HG02943 (cell line): ENCODE data around the gene POLR3GL.

Experiments
- ATAC-seq: cut with Tn5 transposase; IDR thresholded peaks from one replicate; pipeline ENCODE4 v1.9.1; 2021; ENCODE audit warnings: mild to moderate bottlenecking, low read depth, moderate library complexity; ENCODE audit not compliant: unreplicated experiment

POLR3GL gene

DNA sequence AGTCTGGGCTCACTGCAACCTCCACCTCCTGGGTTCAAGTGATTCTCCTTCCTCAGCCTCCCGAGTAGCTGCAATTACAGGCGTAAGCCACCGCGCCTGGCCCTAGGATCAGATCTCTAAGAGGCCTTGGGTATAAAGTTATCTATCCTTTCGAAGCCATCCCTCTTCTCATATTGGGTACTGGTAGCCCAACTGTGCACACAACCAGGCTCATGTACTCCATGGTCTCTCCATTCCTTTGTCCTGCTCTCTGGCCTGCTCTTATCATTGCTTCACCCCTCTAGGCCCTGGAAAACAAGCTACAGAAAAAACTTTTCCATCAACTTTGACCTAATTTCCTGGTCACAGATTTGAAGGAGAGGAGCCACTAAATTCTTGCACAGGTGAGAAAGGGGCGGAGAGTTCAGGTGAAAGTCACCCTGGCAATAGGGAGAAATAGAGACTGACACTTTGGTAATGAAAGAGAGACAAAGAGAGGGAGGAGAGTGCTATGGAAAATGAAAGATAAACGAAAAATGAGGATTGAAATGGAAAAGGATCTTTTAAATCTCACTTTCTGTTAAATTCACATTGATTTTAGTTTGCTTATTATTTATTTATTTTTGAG lies 25.9 kb downstream of the POLR3GL start:
- ATAC-seq: no peak

DNA sequence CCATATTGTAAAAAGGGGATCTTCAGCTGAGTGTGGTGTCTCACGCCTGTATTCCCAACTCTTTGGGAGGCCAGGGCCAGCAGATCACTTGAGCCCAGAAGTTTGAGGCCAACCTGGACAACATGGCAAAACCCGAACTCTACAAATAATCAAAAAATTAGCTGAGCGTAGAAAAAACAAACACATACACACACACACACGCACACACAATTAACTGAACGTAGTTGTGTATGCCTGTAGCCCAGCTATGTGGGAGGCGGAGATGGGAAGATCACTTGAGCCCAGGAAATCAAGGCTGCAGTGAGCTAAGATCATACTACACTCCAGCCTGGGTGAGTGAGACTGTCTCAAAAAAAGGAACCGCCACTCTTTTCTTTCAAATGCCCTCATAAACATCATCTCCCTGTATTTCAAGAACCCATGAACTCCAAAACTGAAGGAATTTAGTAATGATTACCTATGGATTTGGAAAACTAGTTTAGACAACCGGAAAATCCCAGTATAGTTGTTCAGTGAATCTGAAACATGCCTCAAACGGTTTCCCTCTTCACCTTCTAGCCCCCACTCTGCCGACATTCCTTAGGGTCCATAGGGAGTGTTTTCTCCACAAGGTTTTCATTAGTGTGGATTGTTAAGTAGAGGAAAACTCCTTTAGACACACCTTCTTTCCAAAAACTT lies 27.4 kb downstream of the POLR3GL start:
- ATAC-seq: no peak

DNA sequence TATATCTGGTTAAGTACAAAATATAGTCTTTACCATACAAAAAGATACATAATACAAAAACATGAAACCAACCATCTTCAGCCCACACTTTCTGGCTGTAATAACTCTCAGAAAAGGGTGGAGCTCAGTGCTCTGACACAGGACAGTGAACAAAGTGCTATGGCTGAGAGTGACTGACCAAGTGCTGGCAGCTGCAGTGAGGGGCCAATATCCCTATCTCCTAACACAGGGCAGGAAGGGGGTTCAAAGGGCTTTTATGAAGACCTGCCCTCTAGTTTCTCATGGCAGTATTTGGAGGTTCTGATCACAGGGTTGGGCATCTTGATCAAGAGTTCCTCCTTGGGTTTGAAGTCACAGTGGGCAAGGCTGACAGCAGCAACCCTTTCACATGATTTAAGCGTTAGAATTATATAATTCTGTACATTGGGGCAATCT lies 28.0 kb downstream of the POLR3GL start:
- ATAC-seq: no peak

DNA sequence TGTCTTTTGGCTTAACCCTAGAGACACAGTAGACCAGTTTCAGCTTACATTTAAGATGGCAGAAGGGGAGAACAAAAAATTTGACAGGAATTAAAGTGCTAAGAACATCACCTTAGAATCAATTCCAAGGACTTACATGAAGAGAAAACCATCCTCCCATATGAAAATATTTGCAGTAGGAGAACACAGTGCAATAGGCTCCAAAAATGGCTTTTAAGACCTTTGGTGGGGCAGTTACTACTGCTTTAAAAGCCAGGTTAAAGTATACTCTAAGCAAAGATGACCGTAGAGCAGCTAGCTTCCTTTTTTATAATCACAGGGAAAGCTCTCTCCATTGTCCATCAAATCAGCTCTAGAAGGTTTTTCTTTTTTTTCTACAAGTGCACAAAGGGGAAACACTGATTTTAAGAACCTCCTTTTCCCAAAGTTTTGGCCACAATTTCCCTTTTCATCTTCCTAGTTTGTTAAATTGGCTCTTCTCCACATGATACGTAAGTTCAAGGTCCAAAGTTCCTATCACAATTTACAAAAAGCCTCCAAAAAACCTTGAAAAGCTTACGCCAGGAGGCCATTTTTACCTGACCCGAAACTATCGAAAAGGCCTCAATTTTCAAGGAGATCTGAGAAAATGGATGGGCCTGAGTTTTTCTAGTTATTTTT lies 28.6 kb downstream of the POLR3GL start:
- no peak for ATAC-seq

DNA sequence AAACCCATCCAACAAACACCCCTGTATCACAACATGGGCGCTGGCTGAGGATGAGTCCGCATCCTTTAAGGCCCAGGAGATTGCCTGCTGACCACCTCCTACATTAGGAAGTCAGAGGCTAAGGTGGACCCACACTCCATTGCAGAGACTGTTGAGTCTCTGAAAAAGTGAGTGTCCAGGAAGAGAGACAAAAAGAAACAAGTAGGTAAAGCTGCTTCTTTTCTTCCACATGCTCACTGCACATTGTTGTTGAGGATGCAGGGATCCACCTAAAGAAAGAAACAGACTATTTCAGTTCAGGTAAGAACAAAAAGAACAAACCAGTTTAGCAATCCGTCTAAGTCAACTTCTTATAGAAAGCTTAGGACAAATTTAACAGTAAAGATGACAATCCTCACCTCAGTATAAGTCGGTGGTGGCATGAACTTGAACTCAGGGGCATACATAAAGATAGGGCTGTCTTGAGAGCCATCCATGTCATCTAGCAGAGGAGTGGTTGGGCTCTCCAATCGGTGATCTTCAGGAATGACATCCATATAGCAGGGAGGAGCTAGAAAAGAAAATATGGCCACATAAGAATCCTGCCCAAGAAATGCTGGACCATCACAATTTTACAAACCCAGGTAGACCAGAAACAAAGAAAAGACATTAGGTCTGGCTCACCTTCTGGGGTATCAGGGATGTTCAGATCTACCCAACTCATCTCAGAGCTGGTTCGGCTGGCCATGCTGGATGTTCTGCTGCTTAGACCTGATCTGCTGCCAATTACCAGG lies 29.3 kb downstream of the POLR3GL start:
- no peak for ATAC-seq

DNA sequence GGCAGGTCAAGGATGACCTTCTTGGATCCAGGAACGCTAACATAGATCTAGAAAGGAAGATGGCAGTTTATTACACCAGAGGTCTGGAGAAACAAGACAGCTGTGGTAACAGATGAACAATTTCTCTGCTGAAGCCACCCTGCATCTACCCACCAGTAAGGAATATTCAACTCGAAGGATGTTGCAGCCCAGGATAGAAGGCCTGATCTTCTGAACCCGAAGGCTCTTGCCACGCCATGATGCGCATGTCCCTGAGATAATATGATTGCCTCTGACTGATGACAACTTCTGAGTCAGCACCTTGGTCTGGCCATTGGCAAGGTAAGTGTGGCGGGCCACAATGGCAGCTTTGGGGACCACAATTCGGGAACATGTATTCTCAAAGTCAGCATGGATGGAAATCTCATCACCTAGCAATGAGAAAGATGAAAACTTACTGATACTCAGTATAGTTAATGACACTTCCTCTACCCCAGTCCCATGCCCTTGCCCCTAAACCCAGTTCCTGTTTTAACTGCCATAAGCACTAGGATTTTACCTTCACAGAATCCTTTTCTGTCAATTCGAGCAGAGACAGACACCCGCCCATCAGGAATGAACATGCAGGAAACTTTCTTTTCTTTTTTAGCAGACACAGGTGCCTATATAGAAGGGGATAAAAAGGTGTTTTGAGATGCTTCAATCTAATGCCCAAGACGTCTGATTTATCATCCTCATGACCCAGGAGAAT lies 30.1 kb downstream of the POLR3GL start:
- ATAC-seq: no peak

DNA sequence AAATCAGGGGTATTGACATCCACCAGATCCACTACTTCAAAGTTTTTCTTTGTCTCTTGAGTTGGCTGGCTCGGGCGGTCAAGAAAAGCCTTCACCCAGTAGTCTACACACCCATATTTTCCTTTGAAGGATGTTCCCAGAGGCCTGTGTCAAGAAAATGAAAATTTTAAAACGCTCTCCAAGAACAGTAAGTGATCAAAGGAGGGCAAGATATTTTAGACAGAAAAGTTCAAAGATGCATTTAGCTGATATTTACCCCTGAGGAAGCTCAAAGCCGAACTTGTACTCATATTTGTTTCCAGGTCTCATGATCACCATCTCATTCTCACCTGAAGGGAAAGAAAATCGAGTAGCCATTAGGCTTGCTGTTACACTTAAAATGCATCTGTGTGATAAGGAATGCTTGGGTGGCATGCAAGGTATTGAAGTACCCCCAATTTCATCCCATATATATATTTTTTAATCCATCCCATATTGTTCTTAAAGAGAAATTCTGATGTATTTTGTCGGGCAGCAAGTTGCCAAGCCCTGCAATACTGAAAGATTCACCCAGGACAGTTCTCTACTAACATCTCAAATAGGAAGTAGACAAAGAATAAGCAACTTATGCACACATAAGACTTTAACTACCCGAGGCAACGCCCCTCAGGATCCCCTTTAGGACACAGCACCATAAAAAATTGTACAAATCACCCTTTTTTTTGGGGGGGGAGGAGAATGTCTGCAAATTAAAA lies 30.8 kb downstream of the POLR3GL start:
- no peak for ATAC-seq

DNA sequence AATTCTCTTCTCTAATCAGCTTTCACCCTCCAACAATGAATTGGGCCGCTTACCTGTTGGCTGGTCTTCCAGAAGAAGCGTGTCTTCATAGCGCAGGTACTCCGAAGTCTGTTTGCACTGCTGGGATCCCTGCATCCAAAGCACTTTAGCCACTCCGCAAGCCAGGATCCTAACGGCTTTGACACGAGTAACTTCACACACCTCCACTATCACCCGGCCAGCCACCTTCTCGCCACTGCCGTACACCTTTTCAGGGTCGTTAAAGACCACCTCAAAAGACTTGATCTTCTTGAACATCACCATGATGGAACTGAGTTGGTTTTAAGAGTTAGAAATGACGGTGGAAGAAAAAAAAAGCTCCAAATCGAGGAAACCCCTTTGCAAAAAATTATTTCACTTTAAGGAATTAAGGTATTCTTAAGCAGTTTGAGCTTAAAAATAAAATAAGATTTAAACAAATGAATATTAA lies 31.5 kb downstream of the POLR3GL start:
- no peak for ATAC-seq

DNA sequence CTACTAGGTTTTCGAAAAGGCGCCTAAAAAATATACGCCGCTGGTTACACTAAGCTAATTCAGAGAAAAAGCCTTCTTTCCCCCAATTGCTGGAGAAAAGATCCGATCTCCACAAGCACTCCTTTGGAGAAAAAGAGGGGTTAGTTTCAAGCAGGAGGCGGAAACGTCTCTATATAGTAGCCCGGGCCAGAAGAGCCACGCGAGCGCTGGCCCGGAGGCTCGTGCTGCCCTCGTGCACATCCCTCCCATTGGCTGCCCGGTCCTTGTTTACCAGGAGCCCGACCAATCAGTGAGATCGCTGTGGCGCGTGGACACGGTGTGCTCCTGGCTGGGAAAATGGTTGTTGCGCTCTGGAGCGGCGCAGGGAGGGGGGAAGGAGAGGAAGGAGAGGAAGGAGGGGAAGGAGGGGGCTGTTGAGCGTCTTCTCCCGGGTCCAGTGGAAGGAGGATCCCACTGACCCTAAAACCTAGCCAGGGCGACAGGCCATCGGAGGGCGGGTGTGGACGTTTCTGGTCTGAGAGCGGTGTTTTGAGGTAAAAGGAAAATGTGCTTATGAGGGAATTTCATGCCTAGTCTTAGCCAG lies 32.0 kb downstream of the POLR3GL start, which contains the start of gene TXNIP:
TXNIP (minus strand) TSS at position 147 of the 583 bp plus-strand sequence. CDS start 313 bp downstream, outside the sequence.
- no peak for ATAC-seq

DNA sequence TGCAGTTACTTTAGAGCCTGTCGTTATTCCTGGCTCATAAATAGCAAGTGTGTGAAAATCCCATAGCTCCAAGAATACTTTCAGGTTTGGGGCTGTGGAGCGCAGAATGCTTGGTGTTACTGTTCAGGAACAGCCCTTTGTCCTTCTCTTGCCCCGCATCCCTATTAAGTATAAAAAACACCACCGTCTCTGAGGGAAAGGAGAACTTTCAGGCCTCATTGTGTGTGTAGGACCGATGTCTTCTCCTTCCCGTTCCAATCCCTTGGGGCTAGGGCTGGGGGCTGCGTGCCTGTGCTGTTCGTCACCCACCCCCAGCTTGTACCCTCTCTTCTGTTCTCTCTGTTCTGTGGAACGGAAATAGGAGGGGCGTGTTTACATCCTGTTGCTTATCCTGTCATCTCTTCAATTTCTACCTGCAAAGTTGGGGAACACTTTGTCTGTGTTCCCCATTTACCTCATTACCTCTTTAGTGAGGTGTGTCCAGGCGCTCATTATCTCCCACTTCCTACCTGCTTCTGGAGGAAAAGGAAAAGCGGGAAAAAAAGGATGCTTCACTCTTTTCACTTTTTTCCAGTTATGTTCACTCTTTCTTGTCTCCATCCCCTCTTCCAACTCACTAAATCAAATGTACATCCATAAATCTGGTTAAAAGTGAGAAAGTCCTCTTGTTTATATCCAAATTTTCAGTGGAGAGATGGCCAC lies 32.7 kb downstream of the POLR3GL start:
- no peak for ATAC-seq

DNA sequence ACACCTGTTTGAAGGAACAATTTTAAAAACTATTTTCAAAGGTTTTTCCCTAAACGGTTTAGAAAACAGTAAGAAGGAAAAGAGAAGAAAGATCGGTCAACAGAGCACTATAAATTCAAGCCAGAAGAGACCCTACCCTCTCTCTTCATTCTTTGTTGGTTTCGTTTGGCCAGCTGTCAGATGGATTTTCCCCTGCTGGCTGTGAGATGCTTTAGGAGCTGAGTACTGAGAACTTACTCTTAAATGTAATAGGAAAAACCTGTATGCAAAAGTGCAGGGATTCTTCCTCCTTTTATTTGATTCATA lies 33.2 kb downstream of the POLR3GL start:
- no peak for ATAC-seq

DNA sequence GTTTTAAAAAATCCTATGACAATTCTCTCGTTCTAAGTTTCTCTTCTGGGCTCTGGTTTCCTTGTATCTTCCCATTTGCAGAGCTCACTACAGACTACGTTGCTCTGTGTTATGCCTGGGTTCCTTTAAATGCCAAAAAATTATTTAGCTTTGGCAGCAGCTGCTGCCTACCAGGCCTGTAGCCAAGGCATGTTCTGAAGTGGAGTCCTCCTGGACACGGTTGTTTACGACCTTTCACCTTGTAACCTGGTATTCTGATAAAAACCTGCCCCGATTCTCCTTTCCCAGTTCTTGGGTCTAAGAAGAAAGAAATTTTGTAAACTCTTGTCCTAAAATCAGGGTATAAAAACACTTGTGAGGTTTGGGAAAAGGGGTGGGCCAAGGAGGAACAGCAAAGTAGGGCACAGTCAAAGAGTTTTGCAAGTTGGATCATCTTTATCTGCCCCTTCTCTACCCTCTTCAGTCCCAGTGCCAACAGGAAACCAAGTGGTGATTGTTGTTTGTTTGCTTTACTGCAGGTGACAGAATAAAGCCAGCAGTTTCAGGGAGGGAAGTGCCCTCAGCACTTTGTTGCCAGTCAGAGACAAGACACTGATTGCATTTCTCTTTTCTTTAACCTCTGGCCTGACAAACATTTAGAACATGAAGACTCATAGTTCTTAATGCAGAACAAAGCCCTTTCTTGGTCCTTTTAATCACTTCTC lies 35.0 kb downstream of the POLR3GL start:
- ATAC-seq: no peak

DNA sequence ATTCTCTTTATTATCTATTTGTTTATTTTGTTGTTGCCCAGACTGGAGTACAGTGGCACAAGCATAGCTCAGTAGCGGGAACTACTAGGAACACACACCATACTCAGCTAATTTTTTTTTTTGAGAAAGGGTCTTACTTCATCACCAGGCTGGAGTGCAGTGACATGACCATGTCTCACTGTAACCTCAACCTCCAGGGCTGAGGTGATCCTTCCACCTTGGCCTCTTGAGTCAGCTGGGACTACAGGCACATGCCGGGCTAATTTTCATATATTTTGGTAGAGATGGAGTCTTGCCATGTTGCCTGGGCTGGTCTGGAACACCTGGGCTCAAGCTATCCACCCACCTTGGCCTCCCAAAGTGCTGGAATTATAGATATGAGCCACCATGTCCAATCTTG lies 37.2 kb downstream of the POLR3GL start:
- ATAC-seq: no peak

DNA sequence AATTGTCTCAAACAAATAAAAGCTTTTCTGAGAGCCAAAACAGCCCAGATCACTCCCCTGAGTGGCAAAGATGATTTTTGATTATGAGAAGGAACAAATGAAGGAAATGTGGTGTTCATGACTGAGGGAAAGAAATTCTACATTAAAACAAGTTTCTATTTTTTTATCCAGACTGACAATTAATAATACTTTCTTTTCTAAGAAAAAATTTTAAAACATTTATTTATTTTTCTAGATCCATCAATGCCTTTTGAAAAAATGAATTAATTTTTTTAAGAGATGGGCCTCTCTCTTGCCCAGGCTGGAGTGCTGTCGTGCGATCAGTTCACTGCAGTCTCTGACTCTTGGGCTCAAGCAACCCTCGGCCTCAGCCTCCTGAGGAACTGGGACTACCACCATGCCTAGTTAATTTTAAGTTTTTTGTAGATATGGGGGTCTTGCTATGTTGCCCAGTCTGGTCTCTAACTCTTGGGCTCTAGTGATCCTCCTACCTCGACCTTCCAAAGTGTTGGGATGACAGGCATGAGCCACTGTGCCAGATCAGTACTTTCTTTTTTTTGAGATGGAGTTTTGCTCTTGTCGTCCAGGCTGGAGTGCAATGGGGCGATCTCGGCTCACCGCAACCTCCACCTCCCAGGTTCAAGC lies 43.1 kb downstream of the POLR3GL start:
- ATAC-seq: no peak

DNA sequence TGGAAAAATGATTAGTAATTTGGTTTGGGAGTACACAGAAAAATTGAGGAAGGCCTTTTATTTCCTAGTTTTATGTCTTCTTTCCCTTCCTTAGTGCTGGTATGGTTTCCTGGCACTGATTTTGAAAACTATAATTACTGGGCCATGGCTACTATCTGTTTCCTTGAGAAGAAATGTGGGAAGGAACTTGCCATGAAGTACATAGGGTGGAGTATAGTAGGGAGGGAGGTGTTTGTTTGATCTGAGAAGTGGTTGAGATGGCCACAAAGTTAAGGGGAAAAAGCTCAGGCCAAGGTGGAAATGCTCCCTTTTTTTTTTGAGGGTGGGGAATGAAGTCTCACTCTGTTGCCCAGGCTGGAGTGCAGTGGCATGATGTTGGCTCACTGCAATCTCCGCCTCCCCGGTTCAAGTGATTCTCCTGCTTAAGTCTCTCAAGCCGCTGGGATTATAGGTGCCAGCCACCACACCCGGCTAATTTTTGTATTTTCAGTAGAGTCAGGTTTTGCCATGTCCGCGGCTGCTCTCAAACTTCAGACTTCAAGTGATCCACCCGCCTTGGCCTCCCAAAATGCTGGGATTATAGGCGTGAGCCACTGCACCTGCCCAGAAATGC lies 45.7 kb downstream of the POLR3GL start:
- no peak for ATAC-seq

DNA sequence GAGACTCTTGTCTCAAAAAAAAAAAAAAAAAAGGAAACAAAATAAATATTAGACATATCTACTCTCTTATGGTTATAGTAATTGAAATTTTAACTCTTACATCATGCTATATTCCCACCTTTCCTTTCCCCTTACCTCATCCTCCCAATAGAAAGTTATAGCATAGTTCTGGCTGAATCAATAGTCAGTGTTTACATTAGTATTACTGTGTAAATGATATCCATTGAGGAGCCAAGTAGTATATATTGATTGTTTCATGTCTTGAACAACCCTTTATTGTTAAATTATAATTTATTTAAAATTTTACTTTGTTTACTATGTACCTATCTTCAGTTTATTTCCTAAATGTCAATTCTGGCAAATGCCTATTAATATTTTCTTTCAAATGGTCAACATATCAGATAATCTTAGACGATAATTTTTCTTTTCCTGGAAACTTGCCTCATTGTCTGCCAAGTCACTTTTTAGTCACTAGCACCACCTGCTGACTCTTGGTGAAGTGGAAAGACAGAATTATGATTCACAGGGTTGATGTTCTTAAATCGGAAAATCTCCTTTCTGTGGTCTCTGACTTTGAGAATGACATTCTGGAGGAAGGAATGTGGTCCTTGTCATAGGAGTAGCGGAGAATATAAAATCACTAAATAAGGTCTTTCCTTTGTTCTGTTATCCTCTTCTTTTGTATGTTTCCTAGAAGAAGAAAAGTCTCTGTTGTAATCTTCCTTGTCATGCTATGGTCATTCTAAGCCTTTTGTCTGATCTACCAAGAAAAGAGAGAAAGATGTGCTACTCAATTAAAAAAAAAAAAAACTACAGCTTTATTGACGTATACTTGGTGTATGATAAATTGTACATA lies 48.4 kb downstream of the POLR3GL start:
- ATAC-seq: no peak
